Erythroblast (primary cell): ENCODE measurements around the gene CDC45.

Source experiments
- GATA1 ChIP-seq: IDR thresholded peaks from 2 replicates; pipeline ENCODE4 v1.6.1; 2011; ENCODE audit warnings: low read depth, mild to moderate bottlenecking, control low read depth, low read length, moderate library complexity
- POLR2A ChIP-seq: IDR thresholded peaks from 2 replicates; pipeline ENCODE4 v1.6.1; 2011; ENCODE audit warnings: mild to moderate bottlenecking, low read length

DNA sequence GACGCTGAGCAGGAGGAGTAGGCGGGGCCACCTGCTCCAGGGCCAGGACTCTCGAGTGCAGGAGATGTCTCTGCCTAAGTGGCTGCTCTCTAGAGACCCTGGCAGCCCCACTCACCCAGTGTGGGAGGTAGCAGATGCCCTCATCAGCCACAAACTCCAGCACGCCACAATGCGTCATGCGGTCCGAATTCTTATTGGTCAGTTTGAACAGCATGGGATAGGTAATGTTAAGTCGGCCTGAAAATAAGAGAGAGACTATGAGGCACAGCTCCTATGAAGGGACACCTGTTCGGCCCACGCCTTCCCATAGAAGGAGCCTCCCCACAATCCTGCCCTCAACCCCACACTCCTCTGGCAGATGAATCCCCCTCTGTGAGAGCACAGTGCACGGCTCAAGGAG is 8.1 kb upstream of the CDC45 start:
- no peak for TF ChIP-seq POLR2A
- no peak for TF ChIP-seq GATA1
